ENCODE results near the gene VWA8. TPM values are rescaled to one million over a fixed set of nuclear protein-coding genes. Genes with fewer than 3 reads are reported as not detected.

VWA8 gene
- total RNA-seq, 5 donors from 2014 or later (not counting 1 experiment from before 2014, with no cell fraction given): 17.8 to 27.1 (median 22.9) TPM

GRCh38 chr13:41590643-41591042 lies 370.3 kb downstream of the VWA8 start:
- 100% methylated on average over 2 of the region's 3 CpGs for WGBS (ENCODE audit: insufficient coverage)
- ATAC-seq (replicated peaks in 1 of 4) (no peak), DNase-seq (no peak)
- no peaks in the 10 kb centered on the region for H3K9me3 ChIP-seq
- peaks cover 0 to 11% (median 11%) of the 10 kb centered on the region in 3 donors for H3K4me1 Mint-ChIP-seq
- no peak overlapping the region for H3K4me3 ChIP-seq (ENCODE audit: control insufficient read depth in 1 of 2, extremely low read depth in 1 of 2, low read length in 1 of 2)
- H3K36me3 ChIP-seq (ENCODE audit: control insufficient read depth in 2 of 2, extremely low read depth in 1 of 2, insufficient read depth in 1 of 2, low read length in 1 of 2): peaks cover 0 to 15% of the 10 kb centered on the region in 2 donors
- H3K27me3 Mint-ChIP-seq: no peaks in the 10 kb centered on the region
- H3K4me3 Mint-ChIP-seq: no peak overlapping the region
- H3K9me3 Mint-ChIP-seq: no peaks in the 10 kb centered on the region
- no peak overlapping the region for H3K27ac ChIP-seq (ENCODE audit: low read length)
- CTCF ChIA-PET: interaction anchor here (0.7 kb wide), 2 partner anchors 71 to 451 kb away, joined by 3 to 9 read pairs; no protein-coding TSS in a partner anchor
- H3K27ac Mint-ChIP-seq: no peak overlapping the region
- H3K36me3 Mint-ChIP-seq: peaks cover 43% of the 10 kb centered on the region
- POLR2A ChIA-PET: no interaction called here
- no peaks in the 10 kb centered on the region for H3K27me3 ChIP-seq (replicated peaks in 1 of 2; ENCODE audit: control insufficient read depth in 2 of 2, extremely low read depth in 1 of 2, insufficient read depth in 2 of 2, low read length in 1 of 2)
- no peaks in the 10 kb centered on the region for H3K4me1 ChIP-seq (ENCODE audit: control insufficient read depth in 1 of 2, extremely low read depth in 1 of 2, insufficient read depth in 2 of 2, low read length in 2 of 2)

- ChIA-PET POLR2A (interaction anchor here in 1 of 2 donors (0.6 kb wide), 1 partner anchor 1026 kb away, joined by 12 read pairs; no protein-coding TSS in a partner anchor), CTCF (interaction anchor here (0.7 kb wide), 2 partner anchors 70 to 451 kb away, joined by 3 to 9 read pairs; no protein-coding TSS in a partner anchor)
- H3K4me3 Mint-ChIP-seq: no peak overlapping the region
- H3K36me3 Mint-ChIP-seq: peaks cover 43% of the 10 kb centered on the region
- Histone ChIP-seq H3K9me3 (no peaks in the 10 kb centered on the region), H3K4me1 (ENCODE audit: control insufficient read depth in 1 of 2, extremely low read depth in 1 of 2, insufficient read depth in 2 of 2, low read length in 2 of 2) (no peaks in the 10 kb centered on the region), H3K27me3 (replicated peaks in 1 of 2; ENCODE audit: control insufficient read depth in 2 of 2, extremely low read depth in 1 of 2, insufficient read depth in 2 of 2, low read length in 1 of 2) (no peaks in the 10 kb centered on the region), H3K27ac (ENCODE audit: low read length) (no peak overlapping the region), H3K36me3 (ENCODE audit: control insufficient read depth in 2 of 2, extremely low read depth in 1 of 2, insufficient read depth in 1 of 2, low read length in 1 of 2) (peaks cover 0 to 15% of the 10 kb centered on the region in 2 donors), H3K4me3 (ENCODE audit: control insufficient read depth in 1 of 2, extremely low read depth in 1 of 2, low read length in 1 of 2) (no peak overlapping the region)
- peak overlapping the region in 1 of 2 donors; percentile 2 for H3K27ac Mint-ChIP-seq
- H3K9me3 Mint-ChIP-seq: no peaks in the 10 kb centered on the region
- DNase-seq (no peak), ATAC-seq (replicated peaks in 1 of 4) (no peak)
- no peaks in the 10 kb centered on the region for H3K27me3 Mint-ChIP-seq
- peaks cover 0 to 11% (median 11%) of the 10 kb centered on the region in 3 donors for H3K4me1 Mint-ChIP-seq
Observed at GRCh38 chr13:41590122-41590521, 370.8 kb downstream of the VWA8 start.

DNA sequence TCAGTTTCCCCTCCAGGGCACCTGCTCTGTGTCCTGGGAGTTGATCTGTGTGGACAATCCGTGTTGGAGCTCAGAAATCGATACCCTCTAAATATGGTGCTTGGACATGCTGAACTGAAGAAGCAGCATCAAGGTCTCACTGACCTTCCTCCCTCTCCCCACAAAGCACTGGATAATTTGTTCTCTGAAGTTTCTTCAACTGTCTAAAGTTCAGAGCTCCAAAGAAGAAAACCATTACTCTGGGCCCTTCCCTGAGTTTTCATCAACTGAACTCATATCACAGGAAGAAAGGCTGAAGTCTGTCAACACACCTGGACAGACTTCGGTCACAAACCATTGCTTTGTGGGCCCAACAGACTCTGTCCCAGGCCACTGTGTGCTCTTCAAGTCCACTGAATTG lies 371.5 kb downstream of the VWA8 start:
- no peak for DNase-seq
- Histone ChIP-seq H3K27me3 (replicated peaks in 1 of 2; ENCODE audit: control insufficient read depth in 2 of 2, extremely low read depth in 1 of 2, insufficient read depth in 2 of 2, low read length in 1 of 2) (no peaks in the 10 kb centered on the region), H3K9me3 (no peaks in the 10 kb centered on the region), H3K27ac (ENCODE audit: low read length) (no peak overlapping the region), H3K4me1 (ENCODE audit: control insufficient read depth in 1 of 2, extremely low read depth in 1 of 2, insufficient read depth in 2 of 2, low read length in 2 of 2) (no peaks in the 10 kb centered on the region), H3K4me3 (ENCODE audit: control insufficient read depth in 1 of 2, extremely low read depth in 1 of 2, low read length in 1 of 2) (no peak overlapping the region), H3K36me3 (ENCODE audit: control insufficient read depth in 2 of 2, extremely low read depth in 1 of 2, insufficient read depth in 1 of 2, low read length in 1 of 2) (peaks cover 0 to 18% of the 10 kb centered on the region in 2 donors)
- Mint-ChIP-seq H3K27me3 (no peaks in the 10 kb centered on the region), H3K27ac (no peak overlapping the region), H3K9me3 (no peaks in the 10 kb centered on the region), H3K4me1 (peaks cover 0 to 11% (median 11%) of the 10 kb centered on the region in 3 donors), H3K36me3 (peaks cover 48% of the 10 kb centered on the region), H3K4me3 (no peak overlapping the region)
- POLR2A ChIA-PET: interaction anchor here in 1 of 2 donors (0.6 kb wide), 1 partner anchor 1026 kb away, joined by 12 read pairs; no protein-coding TSS in a partner anchor
- no peak for ATAC-seq (replicated peaks in 1 of 4)
- CTCF ChIA-PET: interaction anchor here in 1 of 2 donors (0.7 kb wide), 1 partner anchor 166 kb away, joined by 3 read pairs; no protein-coding TSS in a partner anchor
- 100% methylated on average over 1 of the region's 3 CpGs for WGBS (ENCODE audit: insufficient coverage)

GRCh38 chr13:41588899-41589298 lies 372.0 kb downstream of the VWA8 start:
- H3K27ac ChIP-seq (ENCODE audit: low read length): no peak overlapping the region
- H3K27ac Mint-ChIP-seq: peak overlapping the region in 1 of 2 donors; percentile 39
- no peaks in the 10 kb centered on the region for H3K27me3 Mint-ChIP-seq
- no peak overlapping the region for H3K4me3 Mint-ChIP-seq
- no peaks in the 10 kb centered on the region for H3K9me3 Mint-ChIP-seq
- ChIA-PET CTCF (no interaction called here), POLR2A (no interaction called here)
- peaks cover 0 to 18% of the 10 kb centered on the region in 2 donors for H3K36me3 ChIP-seq (ENCODE audit: control insufficient read depth in 2 of 2, extremely low read depth in 1 of 2, insufficient read depth in 1 of 2, low read length in 1 of 2)
- H3K36me3 Mint-ChIP-seq: peaks cover 52% of the 10 kb centered on the region
- DNase-seq (no peak), ATAC-seq (replicated peaks in 1 of 4) (no peak)
- peaks cover 0 to 11% (median 11%) of the 10 kb centered on the region in 3 donors for H3K4me1 Mint-ChIP-seq
- H3K4me3 ChIP-seq (ENCODE audit: control insufficient read depth in 1 of 2, extremely low read depth in 1 of 2, low read length in 1 of 2): no peak overlapping the region
- no CpG with 5 or more reads among the region's 2 CpGs for whole genome bisulfite sequencing (ENCODE audit: insufficient coverage)
- H3K4me1 ChIP-seq (ENCODE audit: control insufficient read depth in 1 of 2, extremely low read depth in 1 of 2, insufficient read depth in 2 of 2, low read length in 2 of 2): no peaks in the 10 kb centered on the region
- H3K27me3 ChIP-seq (replicated peaks in 1 of 2; ENCODE audit: control insufficient read depth in 2 of 2, extremely low read depth in 1 of 2, insufficient read depth in 2 of 2, low read length in 1 of 2): no peaks in the 10 kb centered on the region
- no peaks in the 10 kb centered on the region for H3K9me3 ChIP-seq

GRCh38 chr13:41588448-41588847 lies 372.5 kb downstream of the VWA8 start:
- H3K36me3 Mint-ChIP-seq: peaks cover 51% of the 10 kb centered on the region
- H3K4me3 ChIP-seq (ENCODE audit: control insufficient read depth in 1 of 2, extremely low read depth in 1 of 2, low read length in 1 of 2): no peak overlapping the region
- no peak overlapping the region for H3K4me3 Mint-ChIP-seq
- no CpG with 5 or more reads among the region's 1 CpG for WGBS (ENCODE audit: insufficient coverage)
- DNase-seq (no peak), ATAC-seq (replicated peaks in 1 of 4) (no peak)
- H3K36me3 ChIP-seq (ENCODE audit: control insufficient read depth in 2 of 2, extremely low read depth in 1 of 2, insufficient read depth in 1 of 2, low read length in 1 of 2): peaks cover 0 to 18% of the 10 kb centered on the region in 2 donors
- POLR2A ChIA-PET: interaction anchor here in 1 of 2 donors (0.6 kb wide), 1 partner anchor 485 kb away, joined by 6 read pairs; no protein-coding TSS in a partner anchor
- H3K27ac ChIP-seq (ENCODE audit: low read length): no peak overlapping the region
- no peaks in the 10 kb centered on the region for H3K9me3 Mint-ChIP-seq
- CTCF ChIA-PET: interaction anchor here in 1 of 2 donors (0.6 to 1.3 kb wide), 3 partner anchors 121 to 221 kb away, joined by 3 to 4 read pairs (median 3); no protein-coding TSS in a partner anchor
- H3K4me1 ChIP-seq (ENCODE audit: control insufficient read depth in 1 of 2, extremely low read depth in 1 of 2, insufficient read depth in 2 of 2, low read length in 2 of 2): no peaks in the 10 kb centered on the region
- no peak overlapping the region for H3K27ac Mint-ChIP-seq
- no peaks in the 10 kb centered on the region for H3K9me3 ChIP-seq
- H3K27me3 ChIP-seq (replicated peaks in 1 of 2; ENCODE audit: control insufficient read depth in 2 of 2, extremely low read depth in 1 of 2, insufficient read depth in 2 of 2, low read length in 1 of 2): no peaks in the 10 kb centered on the region
- no peaks in the 10 kb centered on the region for H3K27me3 Mint-ChIP-seq
- H3K4me1 Mint-ChIP-seq: peaks cover 0 to 11% (median 11%) of the 10 kb centered on the region in 3 donors

DNA sequence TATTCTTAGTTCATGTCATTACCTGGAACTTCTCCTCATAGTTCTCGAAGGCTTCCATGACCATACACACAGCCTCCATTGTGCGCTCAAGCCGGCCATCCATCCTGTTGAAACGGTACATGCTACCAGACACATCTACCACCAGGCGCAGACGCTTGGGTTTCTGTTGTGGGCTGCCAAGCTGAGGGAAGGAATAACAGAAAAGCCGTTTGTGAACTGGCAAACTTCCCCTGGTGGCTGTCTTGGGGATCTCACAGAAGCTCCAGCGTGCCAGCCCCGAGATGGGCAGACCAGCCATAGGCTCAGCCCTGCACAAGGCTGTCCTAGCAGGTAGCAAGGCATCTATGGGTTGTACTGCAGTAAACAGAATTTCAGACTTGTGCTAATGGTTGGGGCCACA lies 373.4 kb downstream of the VWA8 start:
- no peak overlapping the region for H3K4me3 Mint-ChIP-seq
- POLR2A ChIA-PET: interaction anchor here (0.7 kb wide), 2 partner anchors 78 to 128 kb away, joined by 3 read pairs; no protein-coding TSS in a partner anchor
- Histone ChIP-seq H3K27me3 (replicated peaks in 1 of 2; ENCODE audit: control insufficient read depth in 2 of 2, extremely low read depth in 1 of 2, insufficient read depth in 2 of 2, low read length in 1 of 2) (no peaks in the 10 kb centered on the region), H3K4me3 (ENCODE audit: control insufficient read depth in 1 of 2, extremely low read depth in 1 of 2, low read length in 1 of 2) (no peak overlapping the region), H3K36me3 (ENCODE audit: control insufficient read depth in 2 of 2, extremely low read depth in 1 of 2, insufficient read depth in 1 of 2, low read length in 1 of 2) (peaks cover 0 to 22% of the 10 kb centered on the region in 2 donors), H3K27ac (ENCODE audit: low read length) (no peak overlapping the region), H3K9me3 (no peaks in the 10 kb centered on the region), H3K4me1 (ENCODE audit: control insufficient read depth in 1 of 2, extremely low read depth in 1 of 2, insufficient read depth in 2 of 2, low read length in 2 of 2) (no peaks in the 10 kb centered on the region)
- peak in 34 of 35 experiments; percentile 0 to 60 (median 30) for DNase-seq
- H3K36me3 Mint-ChIP-seq: peaks cover 51% of the 10 kb centered on the region
- CTCF ChIA-PET: interaction anchor here (1.0 to 1.5 kb wide), 4 partner anchors 125 to 129 kb away, joined by 3 to 4 read pairs (median 3); no protein-coding TSS in a partner anchor
- WGBS (ENCODE audit: insufficient coverage): 80% methylated on average over 7 of the region's 9 CpGs
- peaks cover 0 to 11% (median 11%) of the 10 kb centered on the region in 3 donors for H3K4me1 Mint-ChIP-seq
- peak overlapping the region; percentile 28 to 31 for H3K27ac Mint-ChIP-seq
- no peaks in the 10 kb centered on the region for H3K9me3 Mint-ChIP-seq
- H3K27me3 Mint-ChIP-seq: no peaks in the 10 kb centered on the region
- peak; percentile 61 to 82 (median 76) for ATAC-seq (replicated peaks in 1 of 4)

Data from T-cell (primary cell).